ENCODE results near the gene ZDHHC13.

The ZDHHC13 gene

GRCh38 chr11:19199048-19199447 lies 82.1 kb downstream of the ZDHHC13 start:
- Histone ChIP-seq H3K27me3 (no peaks in the 10 kb centered on the region), H3K9me3 (no peaks in the 10 kb centered on the region), H3K4me3 (ENCODE audit: low read depth in 1 of 2, low read length in 1 of 2) (no peak overlapping the region), H3K36me3 (no peaks in the 10 kb centered on the region), H3K27ac (no peak overlapping the region), H3K4me1 (ENCODE audit: control insufficient read depth in 1 of 2, insufficient read depth in 1 of 2, low read depth in 1 of 2, low read length in 1 of 2) (no peaks in the 10 kb centered on the region)
- no peak for TF ChIP-seq CTCF (IDR thresholded peaks at IDR 0.05)

GRCh38 chr11:19199771-19200170 lies 82.8 kb downstream of the ZDHHC13 start:
- Histone ChIP-seq H3K4me1 (ENCODE audit: control insufficient read depth in 1 of 2, insufficient read depth in 1 of 2, low read depth in 1 of 2, low read length in 1 of 2) (no peaks in the 10 kb centered on the region), H3K27ac (no peak overlapping the region), H3K27me3 (no peaks in the 10 kb centered on the region), H3K36me3 (no peaks in the 10 kb centered on the region), H3K9me3 (no peaks in the 10 kb centered on the region), H3K4me3 (ENCODE audit: low read depth in 1 of 2, low read length in 1 of 2) (no peak overlapping the region)
- TF ChIP-seq CTCF (IDR thresholded peaks at IDR 0.05), result no peak

GRCh38 chr11:19200410-19201201 lies 83.6 kb downstream of the ZDHHC13 start:
- Histone ChIP-seq H3K9me3 (no peaks in the 10 kb centered on the region), H3K36me3 (no peaks in the 10 kb centered on the region), H3K4me3 (ENCODE audit: low read depth in 1 of 2, low read length in 1 of 2) (no peak overlapping the region), H3K27ac (no peak overlapping the region), H3K4me1 (ENCODE audit: control insufficient read depth in 1 of 2, insufficient read depth in 1 of 2, low read depth in 1 of 2, low read length in 1 of 2) (no peaks in the 10 kb centered on the region), H3K27me3 (no peaks in the 10 kb centered on the region)
- no peak for TF ChIP-seq CTCF (IDR thresholded peaks at IDR 0.05)

- Histone ChIP-seq H3K36me3 (no peaks in the 10 kb centered on the region), H3K4me3 (ENCODE audit: low read depth in 1 of 2, low read length in 1 of 2) (no peak within 1 kb of the TSS), H3K27me3 (no peaks in the 10 kb centered on the region), H3K27ac (no peak within 1 kb of the TSS), H3K4me1 (ENCODE audit: control insufficient read depth in 1 of 2, insufficient read depth in 1 of 2, low read depth in 1 of 2, low read length in 1 of 2) (no peaks in the 10 kb centered on the region), H3K9me3 (no peaks in the 10 kb centered on the region)
- TF ChIP-seq CTCF (IDR thresholded peaks at IDR 0.05), result no peak
These were observed 85.0 kb downstream of the ZDHHC13 start, which contains the start of gene CSRP3 for GRCh38 chr11:19201737-19202605. TSS of gene CSRP3 (minus strand) at chr11:19201983. CDS start at chr11:19192448, 9,535 bp downstream.

GRCh38 chr11:19204836-19205235 lies 87.9 kb downstream of the ZDHHC13 start:
- TF ChIP-seq CTCF (IDR thresholded peaks at IDR 0.05), result no peak
- no peak overlapping the region for H3K27ac ChIP-seq

More at GRCh38 chr11:19204836-19205235, 87.9 kb downstream of the ZDHHC13 start:
- no peaks in the 10 kb centered on the region for H3K9me3 ChIP-seq
- H3K36me3 ChIP-seq, result no peaks in the 10 kb centered on the region
- no peaks in the 10 kb centered on the region for H3K4me1 ChIP-seq (ENCODE audit: control insufficient read depth in 1 of 2, insufficient read depth in 1 of 2, low read depth in 1 of 2, low read length in 1 of 2)
- H3K4me3 ChIP-seq (ENCODE audit: low read depth in 1 of 2, low read length in 1 of 2), result no peak overlapping the region
- no peaks in the 10 kb centered on the region for H3K27me3 ChIP-seq

Data from neutrophil (primary cell).